ENCODE data around the gene CD247.

DNA sequence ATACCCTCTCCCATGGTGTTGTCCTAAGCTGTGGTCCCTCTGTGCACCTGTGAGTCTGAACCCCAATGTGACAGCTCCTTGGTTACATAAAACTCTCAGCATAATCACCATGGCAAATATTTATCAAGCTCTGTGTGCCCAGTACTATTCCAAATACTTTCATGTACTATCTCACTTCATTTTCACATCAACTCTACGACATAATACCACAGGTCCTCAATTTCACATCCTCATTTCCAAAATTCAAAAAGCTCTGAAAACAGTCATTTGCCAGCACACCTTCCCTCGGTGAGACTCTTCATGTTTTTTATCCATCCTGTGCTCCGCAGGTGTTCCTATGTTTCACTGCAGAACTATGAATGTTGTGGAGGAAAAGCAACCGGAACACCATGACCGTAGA lies 47.6 kb upstream of the CD247 start:
- TF ChIP-seq, protein P1, sequence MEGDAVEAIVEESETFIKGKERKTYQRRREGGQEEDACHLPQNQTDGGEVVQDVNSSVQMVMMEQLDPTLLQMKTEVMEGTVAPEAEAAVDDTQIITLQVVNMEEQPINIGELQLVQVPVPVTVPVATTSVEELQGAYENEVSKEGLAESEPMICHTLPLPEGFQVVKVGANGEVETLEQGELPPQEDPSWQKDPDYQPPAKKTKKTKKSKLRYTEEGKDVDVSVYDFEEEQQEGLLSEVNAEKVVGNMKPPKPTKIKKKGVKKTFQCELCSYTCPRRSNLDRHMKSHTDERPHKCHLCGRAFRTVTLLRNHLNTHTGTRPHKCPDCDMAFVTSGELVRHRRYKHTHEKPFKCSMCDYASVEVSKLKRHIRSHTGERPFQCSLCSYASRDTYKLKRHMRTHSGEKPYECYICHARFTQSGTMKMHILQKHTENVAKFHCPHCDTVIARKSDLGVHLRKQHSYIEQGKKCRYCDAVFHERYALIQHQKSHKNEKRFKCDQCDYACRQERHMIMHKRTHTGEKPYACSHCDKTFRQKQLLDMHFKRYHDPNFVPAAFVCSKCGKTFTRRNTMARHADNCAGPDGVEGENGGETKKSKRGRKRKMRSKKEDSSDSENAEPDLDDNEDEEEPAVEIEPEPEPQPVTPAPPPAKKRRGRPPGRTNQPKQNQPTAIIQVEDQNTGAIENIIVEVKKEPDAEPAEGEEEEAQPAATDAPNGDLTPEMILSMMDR (IDR thresholded peaks at IDR 0.05): no peak
- TF ChIP-seq TCF7L2 (IDR thresholded peaks at IDR 0.05; ENCODE audit: low read depth, low read length): no peak

Data from Panc1 (cell line).